Stimulated activated CD4-positive, alpha-beta T cell treated with anti-CD3 and anti-CD28 coated beads, Interleukin-1b, Interleukin-23, amount 100 ng/mL, for 1 hour (primary cell): ENCODE results near the gene KCNIP4.
"Not testable (repeated sequence)": the region's sequence is repeated elsewhere in the genome, so short reads cannot be mapped to it uniquely, and the experiment has no call there.

Source experiments
- DNase-seq, 2 donors: peaks; one replicate each; pipeline ENCODE4 v3.0.0-alpha.2; 2020; ENCODE audit warnings: low read depth in 2 of 2

The KCNIP4 gene

DNA sequence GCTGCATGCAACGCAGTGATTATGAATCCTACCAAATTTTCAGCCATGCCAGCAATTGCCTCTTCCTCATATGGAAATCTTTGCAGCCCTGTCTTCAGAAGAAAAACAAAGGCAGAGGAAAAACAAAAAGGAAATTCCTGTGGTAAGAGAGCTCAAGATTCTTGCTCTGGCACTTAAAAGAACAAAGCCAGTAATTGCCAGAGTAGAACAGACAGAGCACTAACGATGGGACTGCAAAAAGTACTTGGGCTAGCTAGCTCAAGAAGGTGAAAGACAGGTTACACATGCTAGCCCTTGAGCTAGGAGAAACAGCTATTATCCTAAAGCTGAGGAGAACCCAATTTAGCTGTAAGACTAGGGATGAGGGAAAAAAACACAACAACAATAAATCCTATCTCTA lies 582.3 kb downstream of the KCNIP4 start:
- no peak for DNase-seq

DNA sequence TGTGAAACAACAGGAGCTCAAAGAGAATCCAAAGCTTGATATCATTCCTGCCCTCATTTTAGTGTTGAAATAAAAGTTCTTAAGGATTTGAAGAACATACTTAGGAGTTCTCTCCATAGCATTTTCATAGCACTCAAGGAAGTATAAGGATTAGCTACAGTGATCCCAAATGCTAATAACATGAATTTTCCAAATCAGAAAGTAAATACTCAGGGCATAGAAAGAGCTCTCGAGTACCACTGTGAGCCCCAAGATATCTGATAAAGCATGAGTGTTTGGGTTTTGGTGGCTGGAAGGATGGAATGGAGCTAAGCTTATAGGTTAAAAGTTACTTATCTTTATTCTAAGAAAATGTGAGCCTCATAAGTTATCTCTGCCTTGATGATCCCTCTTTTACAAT lies 584.9 kb downstream of the KCNIP4 start:
- DNase-seq, result no peak

DNA sequence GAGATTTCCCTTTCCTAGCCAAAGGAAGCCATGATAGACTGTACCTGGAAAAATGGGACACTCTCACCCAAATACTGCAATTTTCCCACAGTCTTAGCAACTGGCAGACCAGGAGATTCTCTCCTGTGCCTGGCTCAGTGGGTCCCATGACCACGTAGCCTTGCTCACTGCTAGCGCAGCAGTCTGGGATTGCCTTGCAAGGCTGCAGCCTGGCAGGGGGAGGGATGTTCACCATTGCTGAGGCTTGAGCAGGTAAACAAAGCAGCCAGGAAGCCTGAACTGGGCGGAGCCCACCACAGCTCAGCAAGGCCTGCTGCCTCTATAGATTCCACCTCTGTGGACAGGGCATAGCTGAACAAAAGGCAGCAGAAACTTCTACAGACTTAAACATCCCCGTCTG lies 596.2 kb downstream of the KCNIP4 start:
- DNase-seq, result not testable (repeated sequence)

DNA sequence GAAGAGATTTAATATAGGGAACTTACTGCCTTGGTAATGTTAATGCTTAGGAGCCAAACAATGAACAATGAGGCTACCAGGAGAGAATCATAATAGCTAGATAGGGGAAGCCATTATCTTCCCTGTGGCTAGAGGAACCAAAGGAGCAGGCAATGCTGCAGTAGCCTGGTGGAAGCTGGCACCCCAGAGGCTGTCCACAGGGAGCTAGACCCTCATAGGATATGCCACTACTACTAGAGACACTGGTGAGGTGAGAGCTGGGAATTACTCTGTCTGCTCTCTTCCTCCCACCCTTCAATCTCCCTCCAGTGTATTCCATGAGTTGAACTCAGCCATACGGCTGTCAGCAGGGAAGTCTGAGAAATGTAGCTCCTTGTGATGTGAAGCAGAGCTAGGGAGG lies 601.4 kb downstream of the KCNIP4 start:
- no peak for DNase-seq

DNA sequence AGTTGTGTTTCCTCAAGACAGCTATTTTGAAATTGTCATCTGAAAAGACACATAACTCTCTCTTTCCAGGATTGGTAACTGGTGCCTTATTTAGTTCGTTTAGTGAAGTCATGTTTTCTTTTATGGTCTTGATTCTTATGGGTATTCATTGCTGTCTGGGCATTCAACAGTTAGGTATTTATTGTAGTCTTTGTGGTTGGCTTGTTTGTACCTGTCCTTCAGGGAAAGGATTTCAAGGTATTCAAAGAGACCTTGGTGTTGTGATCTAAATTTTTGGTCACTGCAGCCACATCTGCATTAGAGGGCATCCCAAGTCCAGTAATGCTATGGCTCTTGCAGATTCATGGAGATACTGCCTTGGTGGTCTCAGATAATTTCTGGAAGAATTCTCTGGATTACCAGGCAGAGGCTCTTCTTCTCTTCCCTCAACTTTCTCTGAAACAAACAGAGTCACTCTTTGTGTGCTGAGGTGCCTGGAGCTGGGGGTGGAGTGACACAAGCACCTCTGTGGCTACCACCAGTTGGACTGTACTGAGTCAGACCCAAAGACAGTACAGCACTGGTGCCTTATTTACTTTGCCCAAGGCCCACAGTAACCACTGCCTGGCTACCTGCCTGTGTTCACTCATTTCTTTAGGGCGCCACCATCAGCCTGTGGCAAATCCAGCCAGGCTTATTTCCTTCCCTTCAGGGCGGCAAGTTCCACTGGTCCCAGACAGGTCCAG lies 620.4 kb downstream of the KCNIP4 start:
- no peak for DNase-seq

DNA sequence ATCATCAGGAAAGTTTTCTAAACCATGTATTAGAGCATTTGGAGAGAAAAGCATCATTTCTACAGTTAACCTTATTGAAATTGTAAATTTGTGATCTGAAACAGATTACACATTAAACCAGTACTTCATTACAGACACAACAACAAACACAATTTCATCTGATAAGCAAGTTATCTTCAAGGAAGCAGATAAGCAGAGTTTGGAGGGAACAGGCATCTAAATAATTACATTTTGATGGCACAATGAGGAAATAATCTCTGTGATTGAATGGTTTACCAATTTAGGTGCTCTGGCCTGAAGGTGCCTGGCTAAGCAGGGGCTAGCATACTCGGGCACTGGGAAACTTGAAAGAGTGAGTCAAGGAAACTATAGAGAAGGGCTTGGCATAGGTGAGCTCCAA lies 628.5 kb downstream of the KCNIP4 start:
- no peak for DNase-seq

DNA sequence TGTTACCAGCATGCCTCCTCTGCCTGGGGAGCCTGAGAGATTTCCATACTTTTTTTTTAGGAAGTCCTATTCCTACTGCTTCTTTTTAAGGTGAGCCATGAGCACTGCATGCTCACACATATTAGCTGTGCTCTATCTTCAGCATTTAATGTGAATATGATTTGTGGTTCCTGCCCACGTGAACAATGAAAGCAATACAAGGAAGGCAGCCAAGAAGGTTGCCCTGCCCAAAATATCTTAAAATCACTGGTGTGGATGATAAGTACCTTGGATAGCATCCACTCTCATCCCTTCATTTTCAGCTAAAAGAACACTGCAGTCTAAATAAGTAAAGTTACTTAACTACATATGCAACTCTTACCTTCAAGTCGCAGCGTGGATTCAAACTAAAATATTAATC lies 640.9 kb downstream of the KCNIP4 start:
- no peak for DNase-seq

DNA sequence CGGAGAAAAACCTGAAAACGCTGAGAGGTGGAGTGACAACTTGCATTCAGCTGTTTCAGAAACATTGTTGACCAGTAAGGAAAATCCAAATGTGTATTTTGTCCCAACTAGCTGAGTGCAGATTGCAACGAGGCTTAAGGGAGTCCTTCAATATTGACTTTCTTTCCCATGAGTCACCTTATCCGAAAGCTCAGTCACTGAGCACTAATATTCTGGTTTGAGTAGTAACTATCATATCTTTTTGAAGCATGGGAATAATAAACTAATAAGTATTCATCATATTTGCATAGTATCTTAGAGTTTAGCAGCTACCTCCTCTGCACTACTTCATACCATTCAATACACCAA lies 644.1 kb downstream of the KCNIP4 start:
- DNase-seq, result no peak

DNA sequence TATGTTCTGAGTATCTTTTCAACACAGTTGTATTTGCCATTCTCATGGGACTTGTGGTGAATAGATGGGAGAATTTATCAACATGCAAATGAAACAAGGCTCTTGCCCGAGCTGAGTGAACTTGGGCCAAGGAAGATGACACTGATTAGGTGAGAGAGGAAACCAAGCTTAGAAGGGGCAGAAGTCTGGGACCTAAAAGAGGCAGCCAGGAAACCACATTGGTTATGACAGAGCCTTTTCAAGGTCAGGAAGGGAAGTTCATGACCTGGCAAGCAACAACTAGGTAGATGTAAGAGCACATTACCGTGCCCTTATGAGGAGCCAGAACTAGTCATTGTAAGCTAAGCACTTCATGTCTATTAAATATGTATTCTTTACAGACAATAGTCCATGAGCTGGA lies 658.0 kb downstream of the KCNIP4 start:
- DNase-seq, result no peak

DNA sequence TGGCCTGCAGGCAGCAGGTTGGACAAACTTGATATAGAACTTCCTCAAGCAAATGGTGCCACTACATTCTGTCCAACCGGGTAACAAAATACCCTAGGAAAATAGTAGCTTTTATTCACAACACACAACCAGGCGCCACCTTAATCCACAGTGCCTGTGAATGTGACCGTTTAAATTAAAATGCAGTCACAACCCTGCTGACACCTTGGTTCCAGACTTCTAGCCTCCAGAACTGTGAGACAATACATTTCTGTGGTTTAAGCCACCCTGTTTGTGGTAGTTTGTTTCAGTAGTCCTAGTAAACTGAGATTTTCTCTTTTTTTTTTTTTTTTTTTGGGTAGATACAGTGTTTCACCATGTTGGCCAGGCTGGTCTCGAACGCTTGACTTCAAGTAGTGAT lies 672.5 kb downstream of the KCNIP4 start:
- DNase-seq, result no peak

DNA sequence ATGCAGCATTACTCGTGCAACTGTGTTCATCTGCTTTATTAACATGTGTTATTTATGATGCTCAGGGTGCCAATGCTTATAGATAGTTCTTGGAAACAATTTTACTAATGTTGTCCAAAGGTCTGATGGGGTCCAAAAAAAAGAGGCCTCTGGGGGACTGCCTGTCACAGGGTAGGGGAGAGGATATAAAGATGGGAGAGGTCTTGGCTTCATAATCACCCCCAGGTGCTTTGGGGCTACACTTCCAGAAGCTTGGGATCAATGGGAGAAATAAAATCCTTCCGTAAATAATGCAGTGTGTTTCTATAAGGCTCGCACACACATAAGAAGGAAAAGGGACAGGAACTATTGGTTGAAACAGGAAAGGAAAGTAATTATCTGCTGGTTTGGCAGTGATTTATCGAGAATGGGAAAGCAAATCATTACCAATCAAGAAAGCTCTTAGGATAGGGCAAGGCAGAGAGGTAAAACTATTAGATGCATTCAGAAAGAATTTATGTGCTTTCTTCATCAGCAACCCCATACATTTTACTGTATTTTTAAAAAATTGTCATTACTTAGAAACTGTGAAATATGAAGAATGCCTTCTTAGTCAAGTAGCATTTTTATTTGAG lies 677.0 kb downstream of the KCNIP4 start:
- no peak for DNase-seq

DNA sequence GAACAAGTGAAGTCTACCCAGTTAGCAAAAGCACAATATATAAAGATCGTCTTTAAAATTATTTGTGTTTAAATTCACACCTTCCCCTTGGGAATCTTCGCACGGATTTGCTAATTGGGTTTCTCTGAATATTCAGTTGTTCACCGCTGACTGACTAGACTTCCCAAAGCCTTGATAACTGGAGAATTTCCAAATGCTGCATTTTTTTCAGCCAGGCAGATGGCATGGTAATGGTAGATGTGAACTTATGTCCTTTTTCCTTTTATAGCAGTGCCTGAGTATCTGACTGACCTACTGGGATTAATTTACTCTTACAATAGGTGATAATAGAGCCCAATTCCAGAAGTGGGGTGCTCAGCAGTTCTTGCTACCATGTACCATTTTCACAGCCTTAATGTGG lies 700.2 kb downstream of the KCNIP4 start:
- no peak for DNase-seq

DNA sequence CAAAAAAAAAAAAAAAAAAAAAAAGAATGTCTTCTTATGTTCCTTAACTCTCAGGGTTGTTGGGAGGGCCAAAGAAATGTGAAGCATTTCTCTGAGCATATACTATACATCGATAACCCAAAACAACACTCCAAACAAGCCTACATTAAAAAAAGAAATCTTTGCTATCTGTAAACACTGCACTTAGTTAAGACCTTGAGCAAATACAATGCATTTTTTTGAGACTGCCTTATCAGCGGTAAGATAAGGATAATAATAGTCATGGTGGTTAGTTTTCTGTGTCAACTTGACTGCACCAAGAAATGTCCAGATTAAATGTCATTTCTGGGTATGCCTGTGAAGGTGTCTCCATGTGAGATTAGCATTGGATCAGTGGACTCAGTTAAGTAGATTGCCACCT lies 706.4 kb downstream of the KCNIP4 start:
- DNase-seq, result no peak

DNA sequence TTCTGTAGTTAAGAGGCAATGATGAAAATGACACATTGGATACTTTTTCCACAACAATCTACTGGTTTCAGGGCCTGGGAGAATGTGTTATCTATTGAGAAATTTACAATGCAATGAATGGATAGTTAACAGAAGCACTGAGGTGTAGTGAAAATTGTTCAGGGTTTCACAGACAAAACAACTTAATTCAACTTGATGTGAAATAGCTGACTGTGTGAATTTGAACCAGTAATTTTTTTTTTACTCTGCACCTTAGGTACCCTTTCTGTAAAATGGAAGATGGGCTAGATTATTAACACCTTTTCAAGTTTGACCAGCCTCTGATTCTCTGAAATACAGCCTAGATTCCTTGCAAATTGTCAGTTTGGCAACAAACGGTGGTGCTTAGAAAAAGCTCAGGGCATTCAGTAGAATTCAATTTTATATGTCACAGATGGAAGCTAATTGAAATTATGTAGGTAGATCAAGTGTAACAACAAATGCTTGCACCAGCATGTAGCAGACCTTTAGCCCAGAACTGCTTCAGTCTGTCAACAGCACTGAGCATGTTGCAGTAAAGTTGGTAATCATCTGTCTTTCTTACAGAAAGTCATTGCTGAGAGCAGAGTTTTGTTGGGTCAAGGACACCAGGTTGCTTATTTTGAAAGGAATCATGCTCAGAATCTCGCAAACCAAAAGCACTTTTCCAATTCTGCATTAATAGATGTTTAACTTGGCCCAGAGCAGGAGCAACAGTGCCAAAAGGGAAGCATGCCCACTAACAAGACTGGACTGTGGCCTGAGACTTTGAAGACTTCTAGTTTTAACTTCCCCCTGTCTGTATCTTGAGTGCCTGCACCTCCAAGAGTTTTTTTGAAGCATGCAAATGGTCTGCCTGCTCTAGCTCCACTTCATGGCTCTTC lies 721.7 kb downstream of the KCNIP4 start:
- DNase-seq, result no peak

DNA sequence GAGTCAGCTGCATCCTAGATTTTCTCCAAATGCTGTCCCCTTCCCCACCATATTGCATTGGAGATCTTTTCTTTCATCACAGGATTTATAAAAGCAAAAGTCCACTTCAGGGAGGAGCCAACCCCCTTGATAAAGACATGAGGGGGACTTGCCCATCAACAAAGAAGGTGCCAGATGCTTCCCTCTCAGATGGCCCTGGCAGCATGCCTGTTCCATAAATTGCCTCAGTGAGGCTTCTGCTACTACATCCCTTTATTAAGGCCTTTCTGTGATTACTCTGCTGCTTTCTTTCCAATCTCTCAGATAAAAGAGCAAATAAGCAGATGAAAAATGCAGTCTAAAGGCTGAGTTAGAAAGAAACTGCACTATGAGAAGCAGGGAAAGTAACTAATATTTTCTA lies 736.7 kb downstream of the KCNIP4 start:
- DNase-seq, result no peak

DNA sequence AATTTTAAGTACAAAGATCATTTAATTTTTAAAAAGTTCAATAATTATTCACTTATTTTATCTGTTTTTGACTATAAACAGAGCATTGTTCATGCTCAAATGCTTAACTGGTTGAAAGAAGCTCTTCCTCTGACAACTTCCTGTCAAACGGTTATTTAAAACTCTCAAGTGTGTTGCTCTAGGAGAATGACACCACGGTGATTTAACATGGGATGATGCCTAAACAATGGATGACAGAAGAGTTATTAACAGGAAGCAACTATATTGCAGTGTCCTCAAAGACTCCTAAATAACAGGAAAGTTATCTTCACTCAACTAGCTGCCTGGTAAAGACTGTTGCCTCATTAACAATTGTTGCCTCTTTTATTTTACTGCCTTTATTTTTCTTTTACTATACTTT lies 738.7 kb downstream of the KCNIP4 start:
- no peak for DNase-seq

DNA sequence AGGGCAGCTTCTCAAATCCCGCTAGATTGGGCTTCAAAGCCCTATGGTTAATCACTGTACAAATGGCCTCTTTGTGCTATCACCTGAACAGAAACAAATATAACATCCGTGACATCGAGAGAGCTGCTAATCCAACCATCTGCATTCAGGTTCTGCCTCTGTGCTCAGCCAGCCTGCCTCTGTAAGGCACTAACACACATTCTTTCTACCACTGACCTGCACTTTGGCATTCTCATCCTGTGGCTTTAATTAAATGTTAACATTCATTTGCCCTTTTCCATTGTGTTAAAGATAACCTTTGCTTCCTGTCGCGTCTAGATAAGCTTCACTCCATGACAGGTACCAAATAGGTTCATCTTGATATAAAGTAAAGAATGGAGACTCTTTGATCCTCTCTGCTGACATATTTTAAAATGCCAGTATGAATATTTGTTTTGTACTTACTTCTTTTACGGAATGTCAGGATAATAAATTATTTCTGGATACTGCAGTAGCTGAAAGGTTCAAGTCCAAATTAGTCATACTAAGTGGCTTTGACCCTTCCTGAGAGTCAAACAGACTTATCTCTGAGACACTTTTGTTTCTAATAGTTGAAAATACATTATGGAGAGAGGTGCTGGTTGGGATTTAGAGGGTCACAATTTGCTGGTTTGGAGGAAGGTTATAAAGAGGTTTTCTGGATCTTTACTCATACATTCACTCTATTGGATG lies 742.6 kb downstream of the KCNIP4 start:
- no peak for DNase-seq

DNA sequence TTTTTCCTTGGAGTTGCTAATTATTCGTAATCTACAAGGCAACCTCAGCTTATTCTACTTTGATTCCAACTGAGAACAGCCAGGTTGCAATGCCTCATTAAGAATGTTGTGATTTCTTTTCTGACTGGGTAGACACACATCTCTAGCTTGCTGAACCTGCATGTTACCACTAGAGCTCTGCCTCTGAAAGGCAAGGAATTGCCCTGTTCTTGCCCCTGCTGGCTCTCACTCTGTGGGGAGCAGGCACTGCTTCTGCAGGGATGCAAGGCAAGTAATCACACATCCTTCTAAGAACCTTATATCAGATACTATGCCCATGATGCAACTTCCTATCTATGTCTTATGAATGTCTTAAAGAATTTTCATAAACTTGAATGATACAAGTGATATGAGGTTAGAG lies 745.2 kb downstream of the KCNIP4 start:
- no peak for DNase-seq

DNA sequence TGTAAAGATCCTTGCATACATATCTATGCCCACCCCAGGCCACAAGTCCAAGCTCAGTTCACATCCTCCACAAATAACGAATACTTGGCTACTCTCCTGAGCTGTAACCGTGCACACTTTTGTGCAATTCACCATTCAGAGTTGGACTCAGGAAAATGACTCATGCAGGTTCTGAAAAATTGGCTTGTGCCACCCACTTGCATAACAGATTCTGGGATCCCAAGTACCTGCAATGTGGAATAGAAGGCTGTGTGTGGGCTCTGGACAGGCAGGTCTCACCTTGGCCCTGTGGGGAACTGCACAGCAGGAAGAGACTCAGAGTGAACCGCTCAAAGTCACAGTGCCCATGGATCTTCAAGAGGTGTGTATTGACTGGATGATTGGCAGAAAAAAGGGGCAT lies 745.6 kb downstream of the KCNIP4 start:
- DNase-seq, result no peak

DNA sequence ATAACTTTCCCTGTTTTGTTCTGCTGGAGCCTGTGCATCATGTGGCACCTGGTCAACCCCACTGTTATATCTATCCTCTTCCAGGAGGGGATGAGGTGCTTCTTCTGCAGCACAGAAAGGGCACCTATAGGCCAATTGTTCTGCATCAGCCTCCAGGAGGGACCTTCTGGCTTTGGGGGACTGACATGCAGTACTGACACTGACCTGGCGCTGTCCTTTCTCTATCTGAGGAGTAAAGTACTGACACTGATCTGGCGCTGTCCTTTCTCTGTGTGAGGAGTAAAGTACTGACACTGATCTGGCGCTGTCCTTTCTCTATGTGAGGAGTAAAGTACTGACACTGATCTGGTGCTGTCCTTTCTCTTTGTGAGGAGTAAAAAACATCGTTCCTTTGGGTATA lies 749.9 kb downstream of the KCNIP4 start:
- no peak for DNase-seq

DNA sequence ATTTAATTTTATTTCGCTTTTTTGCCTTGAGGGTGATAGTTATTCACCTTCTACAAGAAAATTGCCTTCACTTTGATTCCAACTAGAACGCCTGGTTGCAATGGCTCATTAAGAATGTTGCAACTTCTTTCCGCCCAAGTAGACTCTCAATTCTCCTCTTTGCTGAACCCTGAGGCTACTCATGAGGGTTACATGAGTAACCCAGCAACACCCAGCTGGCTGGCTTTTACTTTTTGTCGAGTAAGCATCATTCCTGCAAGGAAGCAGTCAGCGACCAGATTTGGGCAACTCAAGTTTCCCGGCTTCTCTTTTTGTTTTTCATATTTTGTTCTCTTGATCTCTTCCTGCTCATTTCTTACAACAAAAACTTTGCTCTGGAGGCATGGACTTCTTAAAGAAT lies 752.9 kb downstream of the KCNIP4 start:
- no peak for DNase-seq

DNA sequence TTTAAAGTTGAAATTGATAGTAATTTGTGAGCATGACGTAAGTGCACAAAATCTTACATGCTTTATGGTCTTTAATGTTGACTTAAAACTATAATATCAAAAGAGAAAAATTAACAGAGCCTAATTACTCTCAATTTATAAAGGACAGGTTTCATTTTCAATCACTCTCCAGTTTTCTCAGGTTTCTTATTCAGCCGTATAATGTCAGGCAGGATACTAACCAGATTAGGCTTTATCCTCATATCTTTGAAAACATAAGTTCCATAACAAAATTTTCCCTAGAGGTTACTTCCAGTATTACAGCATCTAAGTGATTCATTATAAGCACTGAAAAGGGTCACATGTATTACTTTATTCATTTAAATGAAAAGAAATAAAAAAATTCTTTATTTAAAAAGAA lies 756.2 kb downstream of the KCNIP4 start:
- DNase-seq, result no peak
